ENCODE measurements around the gene LRP5. TPM values are rescaled to one million over a fixed set of nuclear protein-coding genes. Genes with fewer than 3 reads are reported as not detected.

The LRP5 gene
- total RNA-seq, 4 donors from 2014 or later = 27.3 to 60.1 (median 35.0) TPM

GRCh38 chr11:68386331-68386978 is 74.1 kb downstream of the LRP5 start:
- DNase-seq (ENCODE audit: low spot score in 2 of 2) = no peak
- H3K36me3 ChIP-seq = peaks cover 21% of the 10 kb centered on the region
- H3K4me3 ChIP-seq = no peak overlapping the region
- TF ChIP-seq EP300 (IDR thresholded peaks at IDR 0.05) = no peak
- TF ChIP-seq POLR2AphosphoS5 (IDR thresholded peaks at IDR 0.05) = no peak
- no peak for TF ChIP-seq POLR2A (IDR thresholded peaks at IDR 0.05)
- no peak for TF ChIP-seq CTCF (IDR thresholded peaks at IDR 0.05)
- H3K27me3 ChIP-seq = no peaks in the 10 kb centered on the region
- no peak overlapping the region for H3K27ac ChIP-seq
- peaks cover 17% of the 10 kb centered on the region for H3K4me1 ChIP-seq
- WGBS = 97% methylated on average over 42 of the region's 52 CpGs
- no peaks in the 10 kb centered on the region for H3K9me3 ChIP-seq

GRCh38 chr11:68387840-68388239 is 75.4 kb downstream of the LRP5 start:
- DNase-seq (ENCODE audit: low spot score in 2 of 2) = no peak
- no peak overlapping the region for H3K4me3 ChIP-seq
- H3K9me3 ChIP-seq = no peaks in the 10 kb centered on the region
- no peak overlapping the region for H3K27ac ChIP-seq
- 79% methylated on average over 7 of the region's 13 CpGs for WGBS
- no peaks in the 10 kb centered on the region for H3K27me3 ChIP-seq
- H3K4me1 ChIP-seq = peaks cover 10% of the 10 kb centered on the region
- H3K36me3 ChIP-seq = peaks cover 25% of the 10 kb centered on the region
- TF ChIP-seq POLR2A (IDR thresholded peaks at IDR 0.05) (no peak), CTCF (IDR thresholded peaks at IDR 0.05) (no peak)

GRCh38 chr11:68388595-68389198 is 76.3 kb downstream of the LRP5 start:
- no peak for TF ChIP-seq POLR2A (IDR thresholded peaks at IDR 0.05)
- TF ChIP-seq POLR2AphosphoS5 (IDR thresholded peaks at IDR 0.05) = no peak
- TF ChIP-seq CTCF (IDR thresholded peaks at IDR 0.05) = no peak
- TF ChIP-seq EP300 (IDR thresholded peaks at IDR 0.05) = no peak
- no peak for DNase-seq (ENCODE audit: low spot score in 2 of 2)
- Histone ChIP-seq H3K4me1 (peaks cover 7% of the 10 kb centered on the region), H3K27me3 (no peaks in the 10 kb centered on the region), H3K4me3 (no peak overlapping the region), H3K9me3 (no peaks in the 10 kb centered on the region), H3K27ac (no peak overlapping the region), H3K36me3 (peaks cover 25% of the 10 kb centered on the region)
- WGBS = 93% methylated on average over 10 of the region's 11 CpGs

GRCh38 chr11:68390315-68390714 is 77.9 kb downstream of the LRP5 start:
- Histone ChIP-seq H3K9me3 (no peaks in the 10 kb centered on the region), H3K27ac (no peak overlapping the region), H3K4me3 (no peak overlapping the region), H3K27me3 (no peaks in the 10 kb centered on the region), H3K4me1 (no peaks in the 10 kb centered on the region), H3K36me3 (peaks cover 30% of the 10 kb centered on the region)
- DNase-seq (ENCODE audit: low spot score in 2 of 2) = no peak
- no peak for TF ChIP-seq EP300 (IDR thresholded peaks at IDR 0.05)
- no peak for TF ChIP-seq POLR2A (IDR thresholded peaks at IDR 0.05)
- TF ChIP-seq POLR2AphosphoS5 (IDR thresholded peaks at IDR 0.05) = no peak
- no peak for TF ChIP-seq CTCF (IDR thresholded peaks at IDR 0.05)
- WGBS = 93% methylated on average over 16 of the region's 16 CpGs

GRCh38 chr11:68392822-68393221 is 80.4 kb downstream of the LRP5 start:
- H3K4me1 ChIP-seq = no peaks in the 10 kb centered on the region
- no peaks in the 10 kb centered on the region for H3K27me3 ChIP-seq
- WGBS = 97% methylated on average over 7 of the region's 7 CpGs
- H3K9me3 ChIP-seq = no peaks in the 10 kb centered on the region
- no peak for DNase-seq (ENCODE audit: low spot score in 2 of 2)
- H3K4me3 ChIP-seq = no peak overlapping the region
- TF ChIP-seq POLR2A (IDR thresholded peaks at IDR 0.05) (no peak), CTCF (IDR thresholded peaks at IDR 0.05) (no peak), POLR2AphosphoS5 (IDR thresholded peaks at IDR 0.05) (no peak), EP300 (IDR thresholded peaks at IDR 0.05) (no peak)
- no peak overlapping the region for H3K27ac ChIP-seq
- peaks cover 25% of the 10 kb centered on the region for H3K36me3 ChIP-seq

Measured in suprapubic skin (tissue), 4 donors.